HG02623 (cell line): ENCODE data around the gene TTC19.
"Not testable (repeated sequence)": the region's sequence is repeated elsewhere in the genome, so short reads cannot be mapped to it uniquely, and the experiment has no call there.

ENCODE experiments used
- ATAC-seq: cut with Tn5 transposase; IDR thresholded peaks from one replicate; pipeline ENCODE4 v1.9.1; 2021; ENCODE audit warnings: moderate library complexity; ENCODE audit not compliant: unreplicated experiment

The TTC19 gene

DNA sequence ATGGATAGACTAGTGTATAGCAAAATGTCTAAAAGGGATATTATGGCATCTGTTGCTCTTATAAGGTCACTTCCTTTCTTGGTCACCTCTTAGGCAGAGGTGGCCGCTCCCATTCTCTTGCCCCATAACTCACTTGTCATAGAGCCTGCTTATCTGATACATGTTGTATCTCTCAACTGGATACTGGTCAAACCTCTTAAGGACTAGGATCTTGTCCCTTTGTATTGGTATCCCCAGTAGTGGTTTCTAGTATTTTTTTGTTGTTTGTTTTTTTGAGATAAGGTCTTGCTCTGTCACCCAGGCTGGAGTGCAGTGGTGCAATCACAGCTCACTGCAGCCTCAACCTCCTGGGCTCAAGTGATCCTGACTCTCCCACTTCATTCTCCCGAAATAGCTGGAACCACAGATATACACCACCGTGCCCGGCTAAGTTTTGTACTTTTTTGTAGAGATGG is 27.1 kb upstream of the TTC19 start:
- ATAC-seq, result no peak

DNA sequence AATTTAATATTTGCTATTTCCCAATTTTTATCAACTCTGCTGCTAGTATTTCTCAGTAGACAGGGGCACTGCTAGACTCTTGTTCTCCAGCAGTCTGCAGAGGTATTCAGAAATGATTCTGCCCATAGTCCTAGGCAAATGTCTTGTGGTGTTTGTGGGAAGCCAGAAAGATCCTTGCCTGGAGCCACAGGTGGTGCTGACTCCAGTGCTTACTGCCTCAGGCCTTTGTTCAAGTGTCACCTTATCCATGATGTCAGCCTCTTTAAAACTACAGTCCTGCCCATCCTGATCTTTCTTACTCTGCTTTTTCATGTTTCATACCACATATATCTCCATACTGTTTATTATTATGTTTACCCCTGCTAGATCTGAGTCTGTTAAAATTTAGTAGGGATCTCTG is 26.6 kb upstream of the TTC19 start:
- ATAC-seq, result no peak

DNA sequence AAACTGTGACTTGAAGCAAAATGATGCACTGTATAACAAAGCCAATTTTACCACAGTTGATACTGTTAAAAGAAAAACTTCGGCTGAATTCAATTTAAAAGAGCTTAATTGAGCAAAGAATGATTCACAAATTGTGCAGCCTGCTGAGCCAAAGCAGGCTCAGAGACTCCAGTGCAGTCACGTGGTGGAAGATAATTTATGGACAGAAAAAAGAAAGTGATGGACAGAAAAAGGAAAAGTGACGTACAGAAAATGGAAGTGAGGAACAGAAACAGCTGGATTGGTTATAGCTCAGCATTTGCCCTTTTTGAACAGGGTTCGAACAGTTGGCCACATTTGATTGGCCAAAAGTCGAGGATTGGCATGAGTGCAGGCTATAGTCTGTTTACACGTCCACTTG is 25.8 kb upstream of the TTC19 start:
- no peak for ATAC-seq

DNA sequence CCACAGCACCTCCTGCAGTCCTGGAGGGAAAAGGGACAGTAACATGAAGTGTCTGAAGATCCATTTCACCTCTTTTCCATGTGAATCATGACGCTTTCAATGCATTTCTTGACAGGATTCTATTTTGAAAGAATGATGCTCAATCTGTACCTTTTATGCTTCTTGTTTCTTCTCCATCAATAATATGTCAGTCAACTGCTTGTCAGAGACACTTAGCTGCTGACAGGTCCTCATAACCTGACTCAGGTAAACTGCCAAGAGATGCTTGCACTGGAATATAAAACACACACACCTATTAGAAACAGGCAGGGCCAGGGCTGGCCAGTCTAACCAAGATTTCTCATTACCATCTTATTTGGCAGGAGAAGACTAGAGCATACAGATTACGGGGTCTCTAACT is 21.7 kb upstream of the TTC19 start:
- ATAC-seq, result no peak

DNA sequence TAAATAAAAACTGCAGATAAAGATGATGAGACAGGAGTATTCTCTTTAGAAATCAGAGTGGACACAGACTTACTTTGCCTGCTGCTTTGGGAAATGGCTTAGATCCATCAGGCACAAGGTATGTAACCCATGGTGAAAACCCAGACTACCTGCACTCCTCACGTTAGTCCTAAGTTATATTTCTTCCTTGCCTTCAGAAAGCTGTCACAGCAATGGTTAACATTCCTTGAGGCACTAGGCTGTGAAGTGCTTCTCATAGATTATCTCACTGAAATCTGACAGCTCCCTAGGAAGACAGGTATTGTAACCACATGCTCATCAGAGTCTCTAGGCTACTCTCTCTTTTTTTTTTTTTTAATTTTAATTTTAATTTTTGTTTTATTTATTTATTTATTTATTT is 21.0 kb upstream of the TTC19 start:
- ATAC-seq, result no peak

DNA sequence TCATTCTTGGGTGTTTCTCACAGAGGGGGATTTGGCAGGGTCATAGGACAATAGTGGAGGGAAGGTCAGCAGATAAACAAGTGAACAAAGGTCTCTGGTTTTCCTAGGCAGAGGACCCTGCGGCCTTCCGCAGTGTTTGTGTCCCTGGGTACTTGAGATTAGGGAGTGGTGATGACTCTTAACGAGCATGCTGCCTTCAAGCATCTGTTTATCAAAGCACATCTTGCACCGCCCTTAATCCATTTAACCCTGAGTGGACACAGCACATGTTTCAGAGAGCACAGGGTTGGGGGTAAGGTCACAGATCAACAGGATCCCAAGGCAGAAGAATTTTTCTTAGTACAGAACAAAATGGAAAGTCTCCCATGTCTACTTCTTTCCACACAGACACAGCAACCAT is 20.6 kb upstream of the TTC19 start:
- ATAC-seq, result not testable (repeated sequence)

DNA sequence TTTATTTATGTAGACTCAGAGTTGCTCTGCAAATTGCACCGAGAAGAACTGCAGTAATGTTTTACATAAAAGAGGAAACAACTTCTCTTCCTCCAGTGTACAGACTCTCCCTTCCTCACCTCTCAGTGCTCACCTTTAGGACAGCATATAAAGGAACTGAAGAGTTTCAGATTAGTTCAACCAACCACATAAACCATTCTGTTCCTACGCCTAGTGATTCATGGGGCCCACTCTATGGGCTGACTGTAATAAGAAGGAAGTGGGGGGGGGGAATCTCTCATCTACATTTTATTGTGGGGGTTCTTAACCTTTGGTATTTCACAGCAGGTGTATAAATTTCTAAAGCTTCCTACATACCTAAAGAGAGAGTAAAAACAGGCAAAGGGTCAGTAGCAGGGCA is 18.4 kb upstream of the TTC19 start:
- ATAC-seq, result peak; percentile 78

DNA sequence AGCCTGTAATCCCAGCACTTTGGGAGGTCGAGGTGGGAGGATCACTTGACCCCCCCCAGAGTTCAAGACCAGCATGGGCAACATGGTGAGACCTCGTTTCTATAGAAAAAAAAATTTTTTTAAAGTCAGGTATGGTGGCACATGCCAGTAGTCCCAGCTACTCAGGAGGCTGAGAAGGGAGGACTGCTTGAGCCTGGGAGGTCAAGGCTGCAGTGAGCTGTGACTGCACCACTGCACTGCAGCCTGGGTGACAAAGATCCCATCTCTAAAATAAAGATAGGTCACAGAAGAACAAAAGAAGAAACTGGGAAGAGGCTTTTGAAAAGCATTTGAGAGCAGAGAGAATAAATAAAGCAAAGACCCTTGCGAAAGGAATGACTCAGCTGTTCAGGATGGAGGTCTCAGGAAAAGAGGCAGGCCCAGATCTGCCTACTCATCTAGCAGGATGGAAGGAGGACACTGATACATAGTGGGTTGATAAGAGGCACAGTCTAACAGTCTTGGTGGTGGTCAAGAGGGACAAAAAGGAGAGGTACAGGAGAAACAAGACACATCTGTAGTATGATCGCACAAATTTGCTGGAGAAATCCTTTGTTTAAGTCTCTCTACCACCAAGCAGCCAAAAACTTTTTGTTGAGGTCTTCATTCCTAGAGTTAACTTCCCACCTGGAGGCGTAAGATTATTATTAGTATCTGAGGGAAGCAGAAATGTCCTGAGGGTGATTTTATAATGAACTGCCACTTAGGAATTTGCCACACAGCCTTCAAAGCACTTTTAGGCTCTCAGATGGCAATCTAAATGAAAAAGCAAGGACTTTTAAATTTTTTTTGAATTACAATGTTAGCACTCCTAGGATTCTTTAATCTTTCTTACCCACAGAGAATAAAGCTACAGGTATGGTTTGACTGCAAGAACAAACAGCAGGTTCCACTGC is 17.7 kb upstream of the TTC19 start:
- no peak for ATAC-seq

DNA sequence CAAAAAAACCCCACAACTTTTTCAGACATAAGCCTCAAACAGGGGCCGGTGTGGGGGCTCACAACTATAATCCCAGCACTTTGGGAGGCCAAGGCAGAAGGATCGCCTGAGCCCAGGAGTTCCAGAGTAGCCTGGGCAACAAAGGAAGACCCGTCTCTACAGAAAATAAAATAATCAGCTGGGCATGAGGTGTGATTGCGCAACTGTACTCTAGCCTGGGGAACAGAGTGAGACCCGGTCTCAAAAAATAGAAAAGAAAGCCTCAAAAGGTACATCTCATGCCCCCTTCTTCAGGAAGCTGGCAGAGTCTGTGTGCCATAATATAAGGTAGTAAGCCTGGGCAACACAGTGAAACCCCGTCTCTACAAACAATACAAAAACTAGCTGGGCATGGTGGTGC is 3.3 kb upstream of the TTC19 start:
- ATAC-seq, result no peak

DNA sequence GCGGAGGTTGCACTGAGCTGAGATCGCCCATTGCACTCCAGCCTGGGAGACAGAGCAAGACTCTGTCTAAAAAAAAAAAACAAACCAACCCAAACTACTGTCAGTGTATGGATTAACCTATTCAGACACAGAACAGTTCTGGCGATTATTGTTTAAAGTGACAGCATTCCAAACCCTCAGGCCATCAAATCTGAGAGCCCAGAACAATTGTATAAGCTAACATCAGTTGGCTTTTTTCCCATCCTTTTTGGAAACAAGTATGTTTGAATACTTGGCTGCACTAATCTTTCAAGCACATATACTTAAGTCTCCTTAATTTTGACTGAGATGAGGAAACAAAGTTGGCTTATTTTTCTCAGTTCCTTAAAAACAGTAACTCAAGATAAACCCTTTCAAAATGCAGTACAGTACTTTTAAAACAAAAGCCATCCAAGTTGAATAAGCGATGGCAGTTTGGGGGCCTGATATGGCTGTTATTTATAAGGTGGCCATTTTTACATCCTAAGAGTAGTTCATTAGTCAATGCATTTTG is 1.5 kb upstream of the TTC19 start:
- ATAC-seq, result no peak

DNA sequence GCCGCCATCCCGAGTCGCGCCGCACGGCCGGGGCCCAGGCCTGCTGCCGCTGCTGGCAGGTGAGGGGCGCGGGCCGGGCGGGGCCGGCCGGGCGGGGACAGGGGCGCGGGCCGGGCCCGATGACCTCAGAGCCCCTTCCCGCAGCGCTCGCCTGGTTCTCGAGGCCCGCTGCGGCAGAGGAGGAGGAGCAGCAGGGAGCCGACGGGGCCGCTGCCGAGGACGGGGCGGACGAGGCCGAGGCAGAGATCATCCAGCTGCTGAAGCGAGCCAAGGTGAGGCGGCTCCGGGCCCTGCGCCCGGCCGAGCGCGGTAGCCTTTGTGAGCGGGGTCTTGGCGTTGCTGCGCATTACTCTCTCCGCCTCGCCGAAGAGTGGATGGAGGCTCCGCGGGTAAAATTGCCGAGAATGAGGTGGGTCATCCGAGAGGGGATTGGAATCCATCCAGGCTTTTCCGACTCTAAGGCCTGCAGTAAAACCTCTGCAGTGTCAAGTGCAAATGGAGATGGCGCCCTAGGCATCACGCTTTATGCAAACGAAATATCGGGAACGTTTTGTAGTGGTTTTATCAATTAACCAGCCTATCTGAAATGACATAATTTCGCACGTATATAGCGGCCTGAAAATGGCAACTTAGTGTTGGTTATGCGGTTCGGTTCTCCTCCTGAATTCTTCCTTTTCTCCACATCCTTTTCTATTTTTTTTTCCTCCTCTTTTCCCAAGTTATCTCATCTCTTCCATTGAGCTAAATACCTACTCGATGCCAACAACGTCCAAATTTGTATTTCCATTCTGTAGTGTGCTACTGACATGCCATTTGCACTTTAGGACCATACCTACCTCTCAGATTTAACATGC is 577 bp downstream of the TTC19 start:
- ATAC-seq, result peak; percentile 24

DNA sequence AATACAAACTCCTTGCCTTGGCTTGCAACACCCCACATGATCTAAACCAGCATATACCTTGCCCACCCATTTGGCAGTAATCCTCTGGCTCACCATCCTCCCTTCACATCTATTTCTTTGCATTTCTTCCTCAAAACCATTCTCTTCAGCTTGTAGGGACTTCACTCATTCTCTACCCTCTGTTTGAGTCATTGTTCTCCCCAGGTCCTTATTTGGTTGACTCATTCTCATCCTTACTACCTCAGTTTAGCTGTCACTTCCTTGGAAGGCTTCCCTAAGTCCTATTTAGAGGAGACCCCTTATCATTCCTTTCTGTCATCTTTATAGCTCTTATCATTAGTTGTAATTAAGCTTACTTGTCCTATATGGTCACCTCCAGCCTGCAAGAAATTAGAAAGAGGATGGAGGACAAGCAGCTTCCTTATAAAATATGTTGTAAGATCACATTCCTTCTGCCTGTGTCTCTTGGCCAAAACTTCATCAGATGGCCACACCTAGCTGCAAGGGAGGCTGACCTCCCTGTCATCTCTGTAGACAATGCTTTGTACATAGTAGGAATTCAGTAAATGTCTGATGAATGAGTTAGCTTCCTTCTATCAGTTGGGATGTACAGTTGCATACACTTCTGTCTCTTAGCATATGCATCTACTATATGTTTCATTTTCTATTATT is 1.7 kb downstream of the TTC19 start:
- ATAC-seq, result no peak

DNA sequence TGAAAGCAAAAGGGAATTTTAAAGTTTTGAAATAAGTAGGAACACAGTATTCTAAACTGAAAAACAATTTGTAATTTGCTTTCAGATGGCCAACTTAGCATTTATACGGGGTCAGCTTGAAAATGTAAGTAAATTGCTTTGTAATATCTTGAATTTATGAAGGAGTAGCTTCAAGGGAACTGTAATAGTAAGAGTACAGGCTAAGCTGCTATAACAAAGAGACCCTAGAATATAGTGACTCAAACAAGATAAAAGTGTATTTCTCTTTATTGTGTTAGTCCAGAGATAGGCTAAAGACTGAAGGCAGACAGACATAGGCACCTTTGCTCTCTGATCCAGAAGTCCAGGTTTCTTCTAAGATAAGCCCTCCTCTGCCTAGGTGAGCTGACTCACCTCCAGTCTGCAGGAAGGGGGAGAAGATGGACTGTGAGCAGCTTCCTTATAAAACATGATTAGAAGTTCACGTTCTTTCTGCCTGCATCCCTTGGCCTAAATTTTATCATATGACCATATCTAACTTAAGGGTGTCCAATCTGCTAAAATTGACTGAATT is 3.2 kb downstream of the TTC19 start:
- no peak for ATAC-seq

DNA sequence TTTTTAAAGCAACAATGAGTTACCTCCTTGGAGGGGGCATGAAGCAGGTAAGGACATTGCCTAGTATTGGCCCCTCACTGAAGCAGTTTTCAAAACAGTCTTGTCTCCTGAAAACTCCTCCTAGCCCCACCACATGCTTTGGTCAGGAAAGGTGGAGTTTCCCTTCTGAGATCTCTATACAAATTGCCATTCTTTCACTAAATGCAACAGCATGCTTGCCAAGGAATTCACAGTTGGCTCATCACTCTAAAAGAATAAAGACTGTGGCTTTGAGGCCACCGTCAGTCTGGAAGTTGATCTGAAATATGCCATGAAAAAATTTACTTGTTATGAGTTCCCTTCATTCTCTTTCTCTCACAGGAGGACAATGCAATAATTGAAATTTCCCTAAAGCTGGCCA is 4.2 kb downstream of the TTC19 start:
- ATAC-seq, result no peak

DNA sequence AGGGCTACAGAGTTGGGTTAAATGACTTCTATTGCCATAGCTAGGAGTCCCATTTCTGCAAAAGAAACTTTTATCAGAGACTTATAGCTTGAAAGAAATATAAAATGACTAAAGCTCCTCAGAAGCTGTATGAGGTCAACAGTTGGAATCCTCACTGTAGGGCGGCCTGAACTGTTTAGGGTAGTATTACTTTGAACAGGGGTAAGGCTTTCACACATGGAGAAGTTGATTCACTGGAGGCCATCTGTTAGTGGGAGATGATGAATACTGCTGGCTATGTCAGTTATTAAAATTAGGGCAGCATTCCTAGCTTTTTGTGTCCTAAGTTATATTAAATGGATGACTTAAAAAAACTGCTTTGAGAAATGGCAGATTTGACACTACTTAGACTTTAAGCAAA is 6.0 kb downstream of the TTC19 start:
- ATAC-seq, result no peak

DNA sequence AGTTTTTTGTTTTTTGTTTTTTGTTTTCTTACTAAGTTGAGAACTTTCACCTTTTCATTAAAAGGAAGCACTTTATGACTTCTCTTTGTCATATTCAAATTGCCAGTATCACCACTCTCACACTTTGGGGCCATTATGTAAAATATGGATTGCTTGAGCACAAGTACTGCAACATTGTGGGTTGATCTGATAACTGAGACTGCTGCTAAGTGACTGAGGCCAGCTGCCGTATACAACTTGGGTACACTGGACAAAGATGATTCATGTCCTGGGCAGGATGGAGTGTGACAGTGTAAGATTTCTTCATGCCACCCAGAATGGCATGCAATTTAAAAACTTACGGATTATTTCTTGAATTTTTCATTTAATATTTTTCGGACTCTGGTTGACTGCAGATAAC is 7.8 kb downstream of the TTC19 start:
- ATAC-seq, result no peak

DNA sequence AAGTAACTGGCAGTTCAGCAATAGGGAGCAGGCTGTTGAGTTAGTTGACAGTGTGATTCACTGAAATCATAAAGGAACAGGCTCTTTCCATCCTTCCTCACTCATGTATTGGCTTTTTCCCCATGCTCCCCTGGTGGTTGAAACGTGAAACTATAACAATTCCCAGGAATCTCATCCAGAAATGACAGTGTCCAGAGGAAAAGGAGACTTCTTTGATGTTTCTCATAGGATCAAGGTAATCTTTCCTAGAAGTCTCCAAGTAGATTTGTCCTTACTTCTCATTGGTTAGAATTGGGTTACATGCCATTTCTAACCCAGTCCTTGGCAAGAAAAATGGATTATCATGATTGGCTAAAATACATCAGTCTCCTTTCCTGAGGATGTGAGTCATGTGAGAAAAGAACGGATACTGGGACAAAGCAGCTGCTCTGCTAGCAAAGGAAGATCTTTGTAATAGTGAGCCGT is 14.4 kb downstream of the TTC19 start:
- ATAC-seq, result no peak

DNA sequence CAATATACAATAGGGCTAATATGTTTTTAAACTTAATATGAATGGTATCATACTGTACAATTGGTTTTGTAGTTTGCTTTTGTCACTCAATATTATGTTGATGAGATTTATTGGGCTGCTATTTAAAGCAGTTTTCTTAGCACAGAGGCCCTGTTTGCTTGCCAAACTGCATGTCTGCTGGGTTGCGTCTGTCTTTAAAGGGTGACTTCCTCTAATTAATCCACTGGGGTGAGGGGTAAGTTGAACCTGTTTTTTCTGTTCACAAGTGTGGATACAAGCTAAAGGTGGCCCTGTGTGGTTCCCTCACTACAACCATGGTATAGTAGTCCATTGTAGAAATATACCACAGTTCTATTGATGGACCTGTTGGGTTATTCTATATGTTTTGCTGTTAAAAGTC is 19.7 kb downstream of the TTC19 start:
- no peak for ATAC-seq

DNA sequence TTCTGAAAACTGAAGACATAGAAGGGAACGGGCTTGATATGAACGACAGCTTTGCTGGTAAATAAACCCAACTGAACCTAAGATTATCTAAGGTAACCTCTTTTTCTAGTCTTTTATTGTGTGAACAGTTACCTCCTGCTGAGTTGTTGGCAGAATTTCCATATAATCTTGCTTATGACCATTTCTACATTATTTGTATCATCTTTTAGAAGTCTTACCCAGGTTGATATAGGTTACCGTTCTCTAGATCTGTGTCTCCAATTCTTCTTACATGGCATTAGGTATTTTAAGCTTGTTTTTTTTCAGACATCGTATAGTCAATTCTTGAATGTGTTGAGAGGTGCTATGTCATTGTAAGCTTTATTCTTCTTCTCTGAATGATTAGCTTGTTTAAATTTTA is 24.3 kb downstream of the TTC19 start:
- no peak for ATAC-seq

DNA sequence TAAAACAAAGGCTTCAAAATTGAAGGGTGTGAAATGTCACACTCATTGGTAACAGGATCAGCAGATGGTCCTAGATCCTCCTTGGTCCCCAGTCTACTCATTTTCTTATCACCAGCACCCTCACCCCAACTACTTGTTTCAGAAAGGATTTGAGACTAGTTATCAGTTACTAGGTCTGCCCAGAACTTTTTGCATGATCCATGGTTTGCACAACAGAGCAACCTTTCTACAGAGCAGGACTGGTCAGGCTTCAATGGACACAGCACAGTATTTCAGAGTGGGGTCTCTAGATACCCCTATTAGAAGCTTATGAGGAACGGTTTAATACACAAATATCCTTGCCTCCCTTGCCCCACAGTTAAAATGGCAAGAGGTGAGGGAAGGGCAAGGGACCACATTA is 25.6 kb downstream of the TTC19 start:
- no peak for ATAC-seq

DNA sequence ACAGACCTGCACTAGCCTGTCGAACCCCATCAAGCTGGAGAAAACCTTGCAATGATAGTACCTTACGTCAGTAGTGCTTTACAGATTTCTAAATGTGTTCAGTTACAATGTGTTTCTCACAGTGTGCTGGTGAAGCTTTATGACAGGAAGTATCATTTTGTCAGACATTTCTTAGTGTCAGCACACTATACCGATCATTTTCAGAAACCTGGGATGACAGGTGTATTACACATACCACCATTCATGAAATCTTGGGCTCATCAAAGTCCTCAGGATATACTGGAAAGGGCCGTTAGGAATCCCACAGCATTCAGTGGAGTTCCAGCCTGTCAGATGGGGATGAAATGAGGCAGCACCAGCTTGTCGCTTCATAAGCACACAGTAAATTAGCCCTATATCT is 27.3 kb downstream of the TTC19 start:
- ATAC-seq, result no peak
